ENCODE measurements around the gene MEGF11.

DNA sequence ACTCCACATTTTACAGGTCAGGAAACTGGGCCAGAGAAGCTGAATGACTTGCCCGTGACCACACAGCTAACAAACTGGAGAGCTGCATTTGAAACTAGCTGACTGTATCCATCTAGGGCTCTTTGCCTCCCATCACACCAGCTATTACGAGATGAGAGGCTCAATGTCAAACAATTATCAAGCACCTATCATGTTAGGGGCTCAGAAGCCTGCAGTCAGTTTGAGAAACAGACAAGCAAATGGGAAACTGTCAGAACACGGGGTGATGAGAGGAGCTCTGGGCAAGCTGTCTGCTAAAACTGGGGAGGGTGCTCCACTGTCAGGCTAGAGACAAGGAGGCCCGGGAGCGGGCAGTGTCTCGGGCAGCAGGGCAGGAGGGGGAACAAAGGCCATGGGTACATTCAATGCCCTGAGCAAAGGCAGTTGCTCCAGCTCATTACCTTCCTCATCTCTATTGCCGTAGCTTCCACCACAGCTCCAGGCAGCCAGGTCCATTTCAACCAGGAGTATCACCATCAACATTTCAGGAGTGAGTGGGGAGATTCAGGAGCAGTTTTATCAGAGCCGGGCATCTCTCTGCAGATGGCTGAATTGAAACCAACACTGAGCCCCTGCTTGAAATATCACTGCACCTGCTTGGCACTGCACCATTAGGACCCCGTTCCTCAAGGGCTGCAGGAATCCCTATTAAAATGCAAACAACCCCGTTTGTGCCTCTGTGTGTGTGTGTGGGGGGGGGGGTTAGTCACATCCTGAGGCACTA is 261.6 kb downstream of the MEGF11 start:
- TF ChIP-seq, protein P1, sequence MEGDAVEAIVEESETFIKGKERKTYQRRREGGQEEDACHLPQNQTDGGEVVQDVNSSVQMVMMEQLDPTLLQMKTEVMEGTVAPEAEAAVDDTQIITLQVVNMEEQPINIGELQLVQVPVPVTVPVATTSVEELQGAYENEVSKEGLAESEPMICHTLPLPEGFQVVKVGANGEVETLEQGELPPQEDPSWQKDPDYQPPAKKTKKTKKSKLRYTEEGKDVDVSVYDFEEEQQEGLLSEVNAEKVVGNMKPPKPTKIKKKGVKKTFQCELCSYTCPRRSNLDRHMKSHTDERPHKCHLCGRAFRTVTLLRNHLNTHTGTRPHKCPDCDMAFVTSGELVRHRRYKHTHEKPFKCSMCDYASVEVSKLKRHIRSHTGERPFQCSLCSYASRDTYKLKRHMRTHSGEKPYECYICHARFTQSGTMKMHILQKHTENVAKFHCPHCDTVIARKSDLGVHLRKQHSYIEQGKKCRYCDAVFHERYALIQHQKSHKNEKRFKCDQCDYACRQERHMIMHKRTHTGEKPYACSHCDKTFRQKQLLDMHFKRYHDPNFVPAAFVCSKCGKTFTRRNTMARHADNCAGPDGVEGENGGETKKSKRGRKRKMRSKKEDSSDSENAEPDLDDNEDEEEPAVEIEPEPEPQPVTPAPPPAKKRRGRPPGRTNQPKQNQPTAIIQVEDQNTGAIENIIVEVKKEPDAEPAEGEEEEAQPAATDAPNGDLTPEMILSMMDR (IDR thresholded peaks at IDR 0.05) = no peak
- TF ChIP-seq EZH2phosphoT487 (IDR thresholded peaks at IDR 0.05) = no peak

Data from neural progenitor cell (in vitro differentiated cells).